GM19035 (cell line): ENCODE measurements around the gene TET2.

Experiments used
- ATAC-seq: cut with Tn5 transposase; IDR thresholded peaks from one replicate; pipeline ENCODE4 v1.9.1; 2021; ENCODE audit not compliant: unreplicated experiment

TET2 gene

DNA sequence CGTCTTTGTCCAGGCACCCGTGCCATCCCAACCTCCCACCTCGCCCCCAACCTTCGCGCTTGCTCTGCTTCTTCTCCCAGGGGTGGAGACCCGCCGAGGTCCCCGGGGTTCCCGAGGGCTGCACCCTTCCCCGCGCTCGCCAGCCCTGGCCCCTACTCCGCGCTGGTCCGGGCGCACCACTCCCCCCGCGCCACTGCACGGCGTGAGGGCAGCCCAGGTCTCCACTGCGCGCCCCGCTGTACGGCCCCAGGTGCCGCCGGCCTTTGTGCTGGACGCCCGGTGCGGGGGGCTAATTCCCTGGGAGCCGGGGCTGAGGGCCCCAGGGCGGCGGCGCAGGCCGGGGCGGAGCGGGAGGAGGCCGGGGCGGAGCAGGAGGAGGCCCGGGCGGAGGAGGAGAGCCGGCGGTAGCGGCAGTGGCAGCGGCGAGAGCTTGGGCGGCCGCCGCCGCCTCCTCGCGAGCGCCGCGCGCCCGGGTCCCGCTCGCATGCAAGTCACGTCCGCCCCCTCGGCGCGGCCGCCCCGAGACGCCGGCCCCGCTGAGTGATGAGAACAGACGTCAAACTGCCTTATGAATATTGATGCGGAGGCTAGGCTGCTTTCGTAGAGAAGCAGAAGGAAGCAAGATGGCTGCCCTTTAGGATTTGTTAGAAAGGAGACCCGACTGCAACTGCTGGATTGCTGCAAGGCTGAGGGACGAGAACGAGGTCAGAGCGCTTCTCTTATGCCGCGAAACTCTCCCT, at the start of gene TET2:
Gene TET2 (plus strand): TSS at position 601 of the 740 bp plus-strand sequence. CDS start 87,067 bp downstream, outside the sequence.
- peak; percentile 83 for ATAC-seq

DNA sequence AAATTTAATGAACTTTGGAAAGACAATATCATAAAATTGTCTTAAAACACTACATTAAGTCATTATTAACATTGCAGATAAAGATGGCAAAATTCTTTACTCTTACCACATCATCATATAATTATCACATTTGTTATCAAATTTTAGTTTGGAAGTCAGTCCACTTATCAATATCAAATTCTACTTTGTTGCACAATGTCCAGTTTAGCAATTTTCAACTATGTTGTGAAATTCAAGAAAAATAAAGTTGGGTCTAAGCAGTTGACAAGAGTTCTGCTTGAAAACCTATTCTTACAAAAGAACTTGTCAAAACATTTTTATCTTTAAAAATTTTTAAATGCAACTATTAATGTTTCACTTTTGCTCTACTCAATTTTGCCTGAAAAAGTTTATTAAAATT, 44.7 kb upstream of the TET2 start:
- ATAC-seq, result no peak

DNA sequence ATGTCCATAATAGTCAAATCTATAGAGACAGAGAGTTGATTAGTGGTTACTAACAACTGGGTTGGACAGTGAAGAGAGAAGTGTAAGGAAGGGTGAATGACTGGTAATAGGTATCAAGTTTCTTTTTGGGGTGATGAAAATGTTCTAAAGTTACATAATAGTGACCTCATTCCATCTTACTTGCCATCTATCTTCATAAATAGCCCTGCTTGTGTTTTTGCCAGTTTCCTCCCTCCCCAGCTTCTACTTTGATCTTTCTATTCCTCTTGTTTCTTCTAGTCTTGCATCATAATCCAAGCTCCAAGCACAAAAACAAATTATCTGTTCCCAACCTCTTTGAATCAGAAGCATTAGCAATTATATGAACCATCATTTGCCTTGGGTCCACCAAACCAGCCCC, 40.2 kb upstream of the TET2 start:
- no peak for ATAC-seq

DNA sequence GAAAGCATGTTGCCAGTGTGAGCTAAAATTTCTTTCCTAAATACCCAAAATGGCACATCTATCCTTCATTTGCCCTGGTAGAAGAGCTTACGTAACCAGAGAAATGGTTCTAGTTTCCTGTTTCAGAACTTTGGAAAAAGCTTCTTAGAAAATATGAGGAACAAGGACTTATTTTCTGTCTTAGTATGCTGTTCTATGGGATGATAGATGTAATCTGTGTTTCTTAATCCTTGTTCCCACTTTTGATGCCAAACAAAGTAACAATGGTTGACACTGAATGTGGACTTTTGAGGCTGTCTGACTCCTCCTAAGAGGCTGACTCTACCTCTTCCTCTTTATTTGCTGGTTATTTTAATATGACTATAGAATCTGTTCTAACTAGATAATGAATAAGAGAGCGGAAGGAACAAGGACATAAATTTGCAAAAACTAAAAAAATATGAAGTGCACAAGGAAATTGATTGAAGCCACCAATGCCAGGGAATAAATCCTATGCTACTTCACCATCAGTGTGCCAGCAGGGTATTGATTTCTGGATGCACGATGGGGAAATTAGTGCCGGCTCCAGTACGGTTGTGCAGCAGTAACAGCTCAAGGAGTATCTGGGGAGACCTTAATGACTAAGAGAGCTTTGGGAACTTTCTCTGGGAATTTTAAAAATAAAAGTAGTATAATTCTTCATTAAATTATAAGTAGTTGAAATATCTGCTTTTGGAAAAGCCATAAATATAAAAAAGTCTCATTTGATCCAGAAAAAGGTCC, 39.4 kb upstream of the TET2 start:
- ATAC-seq, result no peak

DNA sequence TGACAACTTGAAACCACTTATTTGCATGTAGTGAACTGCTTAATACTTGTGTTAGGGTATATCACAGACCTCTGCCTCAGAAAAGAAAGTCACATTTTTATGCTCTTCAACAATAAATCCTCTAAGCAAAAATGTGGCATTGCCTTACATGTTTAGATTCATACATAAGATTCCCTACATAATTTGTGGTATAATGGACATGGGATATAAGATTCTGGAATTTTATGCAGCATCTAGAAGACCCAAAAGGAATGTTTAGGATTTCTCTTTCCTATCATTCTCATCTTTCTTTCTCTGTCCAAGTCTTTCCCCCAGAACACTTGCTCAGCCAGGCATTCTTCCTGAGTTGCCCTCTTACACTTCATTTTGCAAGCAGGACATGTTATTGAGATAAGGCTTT, 37.7 kb upstream of the TET2 start:
- no peak for ATAC-seq

DNA sequence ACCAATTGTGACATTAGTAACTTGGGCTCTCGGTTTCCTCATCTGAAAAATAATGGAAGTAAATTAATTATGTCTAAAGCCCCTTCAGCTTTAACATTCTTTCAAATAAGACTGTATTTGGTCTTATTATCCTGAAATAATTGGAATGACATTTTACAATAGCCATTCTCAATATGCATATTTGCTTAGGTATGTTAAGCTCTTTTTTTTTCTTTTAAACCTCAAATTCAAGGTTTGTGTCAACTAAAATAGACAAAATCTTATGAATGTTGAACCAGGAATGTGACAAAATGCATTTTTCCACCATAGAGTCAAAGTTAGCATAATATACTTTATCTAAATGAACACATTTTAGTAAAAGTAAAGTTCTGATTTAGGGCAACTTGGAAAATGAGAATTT, 34.4 kb upstream of the TET2 start:
- ATAC-seq, result no peak

DNA sequence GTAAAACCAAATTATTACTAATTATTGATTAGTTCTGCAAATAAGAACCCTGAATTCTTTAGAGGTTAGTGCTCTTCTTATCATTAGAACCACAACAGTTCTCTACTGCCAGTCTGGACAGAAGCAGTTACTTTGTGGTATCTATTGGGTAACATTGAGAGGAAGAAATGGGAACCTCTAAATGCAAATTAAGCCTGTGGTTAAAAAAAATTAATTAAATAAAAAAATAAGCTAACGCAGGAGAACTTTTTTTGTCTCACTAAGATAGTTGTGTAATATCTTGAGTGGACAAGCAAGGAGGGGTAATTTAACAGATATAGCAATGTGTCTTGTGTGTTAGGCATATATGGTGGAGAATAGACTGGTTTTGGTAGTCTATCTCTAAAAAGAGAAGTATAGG, 32.9 kb upstream of the TET2 start:
- ATAC-seq, result peak; percentile 60

DNA sequence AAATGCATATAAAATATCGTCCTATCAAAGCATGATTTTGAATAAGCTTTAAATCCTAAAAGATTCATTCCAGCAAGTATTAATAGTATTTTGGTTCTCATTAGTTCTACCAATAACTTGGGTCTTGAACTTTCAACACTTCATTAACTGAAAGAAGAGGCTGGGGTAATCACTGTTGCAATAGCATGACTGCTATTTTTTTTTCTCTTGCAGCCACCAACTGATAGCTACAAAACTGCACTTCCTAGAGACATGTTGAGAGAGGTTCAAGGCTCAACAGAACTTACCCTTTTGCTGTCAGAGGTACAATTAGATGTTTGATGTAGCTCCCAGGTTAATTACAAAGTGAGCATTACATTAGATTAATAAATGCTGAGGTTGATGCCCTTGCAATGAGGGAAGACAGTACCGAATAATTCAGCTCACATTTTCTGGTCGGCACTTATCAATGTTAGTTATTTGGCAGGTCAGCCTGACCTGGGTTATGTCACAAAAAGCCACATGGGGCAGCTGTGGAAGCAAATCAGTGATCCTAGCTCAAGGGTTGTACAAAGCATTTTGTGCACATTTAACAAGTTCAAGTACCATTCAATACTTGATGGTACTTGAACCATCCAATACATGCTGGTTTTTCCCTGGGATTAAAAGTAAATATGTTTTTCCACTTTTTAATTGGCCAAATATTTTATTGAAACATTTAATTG, 29.9 kb upstream of the TET2 start:
- ATAC-seq, result no peak

DNA sequence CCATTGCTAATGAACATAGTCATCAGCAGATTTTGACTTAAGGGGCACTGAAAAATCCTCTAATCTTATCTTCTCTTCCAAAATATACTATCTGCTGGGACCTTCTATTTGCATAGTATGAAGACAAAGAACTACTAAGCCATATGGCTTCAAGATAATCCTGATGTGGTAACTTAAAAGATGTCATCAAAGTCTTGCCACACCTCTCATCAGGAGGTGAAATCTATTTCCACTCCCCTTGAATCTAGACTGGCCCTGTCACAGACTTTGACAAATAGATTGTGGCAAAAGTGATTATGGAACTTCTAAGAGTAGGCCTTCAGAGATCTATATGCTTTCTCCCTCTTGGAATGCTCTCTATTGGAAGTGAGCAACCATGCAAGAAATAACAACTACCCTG, 27.3 kb upstream of the TET2 start:
- no peak for ATAC-seq

DNA sequence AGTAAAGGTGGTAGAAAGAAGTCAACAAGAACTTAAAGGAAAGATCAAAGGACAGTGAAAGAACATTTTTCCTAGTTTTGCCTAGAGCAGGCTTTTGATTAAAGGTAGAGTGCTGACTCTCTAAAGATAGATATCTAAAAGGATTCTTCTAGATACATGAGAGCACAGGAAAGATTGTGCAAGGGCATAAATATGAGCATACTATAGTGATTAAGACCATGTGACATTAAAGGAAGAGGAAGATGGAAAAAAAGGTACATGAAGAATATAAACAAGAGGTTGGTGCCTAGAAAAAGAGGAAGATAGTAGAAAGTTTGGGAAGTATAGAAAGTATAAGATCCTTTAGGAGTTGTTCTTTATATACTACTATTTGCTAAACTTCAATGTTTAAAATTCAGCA, 26.1 kb upstream of the TET2 start:
- no peak for ATAC-seq

DNA sequence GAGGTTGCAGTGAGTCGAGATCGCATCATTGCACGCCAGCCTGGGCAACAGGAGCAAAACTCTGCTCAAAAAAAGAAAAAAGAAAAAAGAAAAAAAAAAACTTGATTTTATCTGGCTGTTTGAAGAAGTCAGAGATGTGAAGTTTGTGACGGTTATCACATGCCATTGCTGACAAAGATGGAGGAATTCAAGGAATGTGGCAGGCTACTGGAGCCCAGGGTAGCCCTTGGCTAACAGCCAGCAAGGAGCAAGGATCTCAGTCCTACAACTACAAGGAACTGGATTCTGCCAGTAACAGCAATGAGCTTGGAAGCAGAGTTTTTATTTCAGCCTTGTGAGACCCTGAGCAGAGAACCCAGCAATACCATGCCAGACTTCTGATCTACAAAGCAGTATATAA, 24.3 kb upstream of the TET2 start:
- ATAC-seq, result no peak

DNA sequence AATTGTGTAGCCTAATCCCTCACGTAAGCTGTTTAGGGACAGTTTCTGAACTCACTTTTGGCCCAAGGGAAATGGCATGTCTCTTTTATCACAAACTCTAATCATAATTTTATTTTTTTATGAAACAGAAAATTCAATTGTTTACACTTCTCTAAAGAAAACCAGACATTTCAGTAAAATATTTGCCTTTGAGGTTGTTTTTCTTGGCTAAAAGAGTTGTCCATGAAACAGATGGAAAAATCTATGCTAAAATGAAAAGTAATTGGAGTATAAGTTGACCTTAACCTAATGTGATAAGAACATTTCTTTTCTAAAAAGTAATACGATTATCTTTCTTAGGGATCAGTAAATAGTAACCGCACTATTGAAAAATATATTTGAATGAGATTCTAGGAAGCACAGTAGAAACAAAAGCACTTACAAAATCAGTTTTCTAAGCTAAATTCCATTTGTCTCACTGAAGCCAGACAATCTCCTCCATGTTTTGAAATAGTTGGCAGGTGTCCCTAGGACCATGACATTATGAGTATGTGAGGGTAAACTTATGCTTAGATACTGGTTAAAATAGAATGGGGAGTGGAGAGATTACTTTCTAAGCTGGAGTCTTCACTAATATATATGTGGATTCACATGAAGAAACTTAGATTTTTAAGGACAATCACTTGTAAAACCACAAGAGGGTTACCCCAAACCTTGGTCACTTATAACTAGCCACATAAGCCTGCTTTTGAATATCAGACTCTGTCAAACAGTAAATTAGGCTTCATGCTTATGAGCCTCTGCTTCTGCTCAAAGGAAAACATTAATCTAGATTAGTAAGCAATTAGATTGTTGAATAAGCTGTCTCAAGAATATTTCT, 20.1 kb upstream of the TET2 start:
- ATAC-seq, result no peak

DNA sequence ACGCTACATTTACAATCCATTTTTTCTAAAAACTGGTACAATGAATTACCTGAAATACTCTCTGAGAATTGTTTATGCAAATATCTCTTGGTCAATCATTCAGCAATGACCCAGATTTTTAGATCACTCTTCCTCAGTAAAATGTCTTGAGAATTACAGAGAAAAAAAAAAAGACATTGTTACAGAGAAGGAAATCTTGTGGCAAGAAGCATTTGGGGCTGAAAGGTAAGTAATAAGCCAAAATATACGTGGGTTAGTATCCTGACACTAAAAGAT, 19.6 kb upstream of the TET2 start:
- ATAC-seq, result no peak

DNA sequence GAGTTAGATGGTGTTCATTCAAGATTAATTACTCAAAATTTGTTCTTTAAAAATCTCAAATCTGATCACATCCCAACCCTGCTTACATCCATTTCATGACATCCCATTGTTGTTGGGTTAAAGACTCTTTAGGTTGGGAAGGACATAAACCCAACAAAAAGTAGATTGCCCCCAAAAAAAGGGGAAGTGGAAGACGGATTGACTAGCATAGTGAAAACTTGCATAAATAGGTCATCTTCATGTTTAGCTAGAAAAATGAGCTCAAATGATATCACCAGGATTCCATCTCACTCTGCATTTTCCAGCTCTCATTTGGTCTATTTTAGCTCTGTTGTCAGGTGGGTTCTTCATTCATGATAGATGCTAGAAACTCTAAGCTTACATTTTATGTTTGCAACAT, 18.5 kb upstream of the TET2 start:
- no peak for ATAC-seq

DNA sequence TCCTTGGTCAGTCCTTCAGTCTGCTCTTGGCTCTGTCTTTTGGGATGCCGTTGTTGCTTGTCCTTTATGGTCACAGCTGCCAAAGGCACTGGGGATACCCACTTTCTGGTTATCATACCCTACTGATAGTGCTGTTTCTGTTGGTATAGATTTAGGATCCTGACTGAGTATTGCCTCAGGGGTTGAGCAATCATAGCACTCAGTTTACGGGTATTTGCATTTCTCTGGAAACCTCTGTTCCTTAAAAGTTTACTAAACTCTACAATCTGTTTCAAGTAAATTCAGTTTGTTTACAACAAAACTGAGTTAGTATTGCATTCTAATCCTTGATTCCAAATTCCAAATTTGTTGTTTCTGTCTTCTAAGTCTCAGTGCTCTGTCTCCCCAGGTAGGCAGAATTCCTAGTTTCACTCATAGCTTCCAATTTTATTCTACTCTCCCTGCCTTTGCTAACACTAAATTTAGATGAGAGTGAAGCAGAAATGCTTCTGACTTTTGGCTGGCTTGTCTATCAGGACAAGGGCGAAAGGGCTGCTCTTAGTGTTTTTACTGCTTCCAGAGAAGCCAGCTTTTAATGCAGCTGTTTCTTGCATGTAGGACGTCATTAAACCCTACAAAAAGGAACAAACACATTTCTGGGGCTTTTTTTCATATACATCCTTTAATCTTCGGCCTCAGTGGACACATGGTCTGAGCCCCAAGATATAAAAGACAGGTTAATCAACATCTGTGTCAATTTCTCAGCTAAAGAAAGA, 17.2 kb upstream of the TET2 start:
- ATAC-seq, result no peak

DNA sequence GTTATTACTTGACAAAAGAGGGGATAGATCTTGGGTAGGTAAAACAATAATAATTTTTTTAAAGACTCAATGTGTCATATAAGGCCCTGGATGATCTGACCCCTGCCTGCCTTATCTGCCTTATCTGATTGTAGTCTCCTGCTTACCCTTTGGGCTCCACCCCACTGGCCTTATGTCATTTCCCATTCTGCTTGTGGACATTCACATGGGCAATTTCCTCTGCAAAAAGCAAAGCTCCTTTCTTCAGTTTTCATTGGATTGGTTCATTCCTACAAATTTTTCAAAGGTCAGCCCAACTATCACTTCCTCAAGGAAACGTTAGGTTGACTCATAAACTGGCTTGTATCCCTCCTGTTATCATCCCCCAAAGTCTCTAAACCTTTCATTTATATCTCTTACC, 15.7 kb upstream of the TET2 start:
- ATAC-seq, result no peak

DNA sequence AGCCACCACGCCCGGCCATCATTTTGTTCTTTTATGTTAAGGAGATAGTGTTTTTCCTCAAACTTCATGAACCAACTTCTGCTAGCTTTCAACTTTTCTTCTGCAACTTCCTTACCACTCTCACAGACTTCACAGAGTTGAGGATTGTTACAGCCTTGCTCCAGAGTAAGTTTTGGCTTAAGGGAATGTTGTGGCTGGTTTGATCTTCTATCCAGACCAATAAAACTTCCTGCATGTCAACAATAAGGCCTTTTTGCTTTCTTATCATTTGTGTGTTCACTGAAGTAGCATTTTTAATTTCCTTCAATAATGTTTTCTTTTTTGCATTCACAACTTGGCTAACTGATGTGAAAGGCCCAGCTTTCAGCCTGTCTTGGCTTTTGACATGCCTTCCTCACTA, 12.7 kb upstream of the TET2 start:
- ATAC-seq, result no peak

DNA sequence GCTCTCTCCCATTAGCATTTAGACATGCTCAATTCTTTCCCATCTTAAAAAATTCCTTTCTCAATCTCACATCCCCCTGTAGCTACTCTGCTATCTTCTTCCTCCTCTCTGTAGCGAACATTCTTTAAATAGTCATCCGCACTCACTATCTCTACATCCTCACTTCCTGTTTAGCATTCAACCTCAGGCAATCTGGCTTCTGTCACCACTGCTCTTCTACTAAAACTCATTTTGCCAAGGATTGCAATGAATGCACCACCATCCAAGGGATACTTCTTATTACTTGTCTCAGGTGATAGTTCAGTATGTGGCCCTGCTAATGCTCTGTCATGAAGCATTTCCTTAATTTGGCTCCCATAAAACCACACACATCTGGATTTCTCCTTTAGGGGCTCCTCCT, 10.9 kb upstream of the TET2 start:
- no peak for ATAC-seq

DNA sequence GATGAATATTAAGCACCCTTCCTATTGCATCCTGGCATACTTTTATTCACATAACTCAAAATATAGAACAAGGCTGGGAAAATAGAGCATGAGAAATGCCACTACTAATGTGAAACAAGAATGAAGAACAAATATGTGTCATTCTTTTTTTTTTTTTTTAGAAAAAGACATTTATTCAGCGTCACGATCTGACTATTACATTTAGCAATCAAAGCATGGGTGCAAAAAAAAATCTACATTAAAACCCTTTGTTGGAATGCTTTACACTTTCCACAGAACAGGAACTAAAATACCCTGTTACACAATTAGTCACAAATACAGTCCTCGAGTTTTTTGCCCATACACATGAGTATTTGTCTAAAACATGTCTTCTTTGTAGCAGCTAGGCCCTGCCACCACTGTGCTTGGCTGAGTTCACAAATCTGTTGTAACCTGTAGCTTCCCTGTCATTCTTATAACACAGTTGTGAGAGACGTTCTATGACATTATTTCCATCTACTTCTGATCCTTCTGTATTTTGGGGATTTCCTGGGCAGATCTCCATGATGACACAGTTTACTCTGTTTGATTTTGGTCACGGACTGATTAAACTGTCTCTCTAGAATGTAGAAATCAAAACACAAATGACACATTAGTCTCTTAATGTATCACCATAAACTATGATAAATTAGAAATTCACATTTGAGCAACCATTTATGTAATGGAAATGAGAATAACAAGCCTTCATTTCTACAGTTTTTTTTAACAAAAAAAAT, 9.4 kb upstream of the TET2 start:
- ATAC-seq, result no peak

DNA sequence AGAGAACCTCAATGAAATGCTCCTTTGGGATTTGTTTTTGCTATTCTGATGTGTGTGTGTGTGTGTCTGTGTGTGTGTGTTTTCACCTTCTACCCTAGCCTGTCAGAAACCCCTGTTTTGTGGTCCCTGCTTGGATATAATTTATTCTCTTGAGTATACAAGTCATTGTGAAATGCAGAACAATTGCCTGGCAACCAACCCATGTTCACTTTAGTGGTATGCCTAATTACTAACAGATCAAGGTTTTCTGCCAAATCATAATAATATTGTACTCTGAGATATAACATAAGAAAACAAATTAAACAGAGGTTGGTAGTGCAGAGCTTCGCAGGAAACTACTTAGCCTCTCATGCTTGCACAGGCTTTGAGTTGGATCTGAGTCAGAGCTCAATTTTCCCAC, 7.0 kb upstream of the TET2 start:
- no peak for ATAC-seq
